BJ (cell line): ENCODE results near the gene SLC17A9. TPM values are rescaled to one million over a fixed set of nuclear protein-coding genes. Genes with fewer than 3 reads are reported as not detected.

Experiments
- CTCF ChIA-PET: fragments of 350-600 bp; formaldehyde crosslinking; extraction: SDS; loops from one replicate; lab custom pipeline; 2021; ENCODE audit warnings: antibody characterized with exemption, inconsistent platforms; lab: Yijun Ruan, JAX
- POLR2A ChIA-PET: fragments of 300-600 bp; sonication (Branson Sonifier 250); formaldehyde crosslinking; extraction: SDS; loops from one replicate; lab custom pipeline; 2021; ENCODE audit warnings: antibody characterized with exemption; lab: Charles Lee
- DNase-seq: peaks from one replicate; pipeline ENCODE4 v3.0.0-alpha.2; 2011; ENCODE audit warnings: low read depth
- H3K27me3 ChIP-seq: 2 replicates; pipeline ENCODE4 v1.6.0; 2011; ENCODE audit warnings: low read length; ENCODE audit not compliant: control insufficient read depth, insufficient read depth
- H3K36me3 ChIP-seq: 2 replicates; pipeline ENCODE4 v1.5.1; 2011; ENCODE audit warnings: low read length; ENCODE audit not compliant: control insufficient read depth, insufficient read depth
- H3K4me3 ChIP-seq: 2 replicates; pipeline ENCODE4 v1.5.1; 2011; ENCODE audit warnings: low read depth, mild to moderate bottlenecking, control low read depth, low read length
- CTCF ChIP-seq: IDR thresholded peaks from 2 replicates; pipeline ENCODE4 v1.5.1; 2011; ENCODE audit warnings: low read depth, mild to moderate bottlenecking, control low read depth, inconsistent platforms, low read length, moderate library complexity; ENCODE audit not compliant: insufficient read depth
- polyA plus RNA-seq: library from polyadenylated mRNA; depleted of rRNA; stranded (reverse); fragments of >200 nt; gene quantifications from 2 replicates; pipeline ENCODE4 v1.2.3, GENCODE V29; 2011

The SLC17A9 gene
- polyA plus RNA-seq, 1 experiment = 30.8 TPM

GRCh38 chr20:62999580-62999979 lies 47.1 kb downstream of the SLC17A9 start:
- POLR2A ChIA-PET = no interaction called here
- H3K36me3 ChIP-seq = no peaks in the 10 kb centered on the region
- TF ChIP-seq CTCF = no peak
- no peak overlapping the region for H3K4me3 ChIP-seq
- DNase-seq = no peak
- CTCF ChIA-PET = interaction anchor here (1.0 to 1.2 kb wide), 2 partner anchors 10 to 125 kb away, joined by 3 to 4 read pairs; no protein-coding TSS in a partner anchor
- H3K27me3 ChIP-seq = peaks cover 34% of the 10 kb centered on the region

GRCh38 chr20:63000036-63000435 lies 47.5 kb downstream of the SLC17A9 start:
- POLR2A ChIA-PET = no interaction called here
- Histone ChIP-seq H3K4me3 (no peak overlapping the region), H3K36me3 (no peaks in the 10 kb centered on the region), H3K27me3 (peaks cover 37% of the 10 kb centered on the region)
- CTCF ChIA-PET = interaction anchor here (1.2 kb wide), 1 partner anchor 9 kb away, joined by 4 read pairs; no protein-coding TSS in a partner anchor
- DNase-seq = no peak
- TF ChIP-seq CTCF = no peak

GRCh38 chr20:63000958-63001357 lies 48.4 kb downstream of the SLC17A9 start:
- TF ChIP-seq CTCF = no peak
- ChIA-PET POLR2A (no interaction called here), CTCF (no interaction called here)
- H3K36me3 ChIP-seq = no peaks in the 10 kb centered on the region
- DNase-seq = no peak
- H3K4me3 ChIP-seq = no peak overlapping the region
- H3K27me3 ChIP-seq = peaks cover 41% of the 10 kb centered on the region

- TF ChIP-seq CTCF = no peak
- no peak for DNase-seq
- ChIA-PET CTCF (no interaction called here), POLR2A (no interaction called here)
- peaks cover 49% of the 10 kb centered on the region for H3K27me3 ChIP-seq
- no peak overlapping the region for H3K4me3 ChIP-seq
- no peaks in the 10 kb centered on the region for H3K36me3 ChIP-seq
Measured at GRCh38 chr20:63002511-63002910, 50.0 kb downstream of the SLC17A9 start.

GRCh38 chr20:63003546-63003945 lies 51.0 kb downstream of the SLC17A9 start:
- TF ChIP-seq CTCF = no peak
- Histone ChIP-seq H3K4me3 (no peak overlapping the region), H3K27me3 (peaks cover 54% of the 10 kb centered on the region), H3K36me3 (no peaks in the 10 kb centered on the region)
- no peak for DNase-seq
- CTCF ChIA-PET = interaction anchor here (1.1 to 1.9 kb wide), 3 partner anchors 24 to 130 kb away, joined by 3 to 4 read pairs (median 3); no protein-coding TSS in a partner anchor
- POLR2A ChIA-PET = no interaction called here
